Fibroblast of villous mesenchyme (primary cell): ENCODE data around the gene SNED1. TPM values are rescaled to one million over a fixed set of nuclear protein-coding genes. Genes with fewer than 3 reads are reported as not detected.

Source experiments
- DNase-seq: peaks from one replicate; pipeline ENCODE4 v3.0.0-alpha.2; 2010; ENCODE audit warnings: low read depth
- H3K4me3 ChIP-seq: 2 replicates; pipeline ENCODE4 v1.5.1; 2011; ENCODE audit warnings: low read depth, mild to moderate bottlenecking, low read length
- total RNA-seq: library from RNA; depleted of rRNA; stranded (reverse); fragments of >200 nt; gene quantifications from 2 replicates; pipeline ENCODE4 v1.2.3, GENCODE V29; 2012
- TF ChIP-seq, protein P1 (sequence below): IDR thresholded peaks from 2 replicates; pipeline ENCODE4 v1.5.1; 2012; ENCODE audit warnings: low read depth, mild to moderate bottlenecking, low read length; ENCODE audit not compliant: insufficient read depth

Gene SNED1
- total RNA-seq, 1 donor, result 6.5 TPM

DNA sequence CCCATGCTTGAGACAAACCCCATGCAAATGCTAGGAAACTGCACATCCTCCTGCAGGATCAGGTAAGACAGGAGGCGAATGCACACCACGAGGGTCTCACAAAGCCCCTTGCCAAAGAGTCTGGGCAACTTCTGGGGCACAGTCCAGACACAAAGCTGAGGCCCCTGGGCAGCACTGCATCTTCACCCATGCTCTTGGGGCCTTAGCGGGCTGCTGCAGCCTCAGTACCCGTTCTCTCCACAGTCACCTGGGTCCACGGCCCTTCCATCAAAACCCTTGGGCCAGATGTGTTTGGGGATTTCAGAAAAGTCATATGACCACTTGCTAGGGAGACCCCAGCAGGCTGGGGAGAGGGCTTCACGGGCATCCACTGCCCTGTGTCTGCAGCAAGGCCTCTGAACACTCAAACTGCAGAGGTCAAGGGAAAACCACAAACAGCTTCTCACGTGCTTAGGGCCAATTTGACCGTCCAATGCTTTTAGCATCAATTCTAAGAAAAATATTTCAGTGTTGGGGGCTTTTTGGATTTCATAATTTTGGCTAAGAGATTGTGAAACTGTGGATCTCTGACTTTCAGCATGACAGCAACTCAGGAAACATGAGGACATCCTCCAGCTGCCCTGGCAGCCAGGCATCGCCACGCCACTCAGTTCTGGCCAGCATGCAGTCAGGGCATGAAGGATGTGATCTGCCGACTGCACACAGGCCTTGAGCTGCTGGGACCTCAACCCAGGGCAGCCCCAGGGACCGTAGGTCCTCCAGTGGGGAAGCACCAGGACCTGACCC is 130.9 kb downstream of the SNED1 start:
- no peak overlapping the region for H3K4me3 ChIP-seq
- TF ChIP-seq, protein P1, sequence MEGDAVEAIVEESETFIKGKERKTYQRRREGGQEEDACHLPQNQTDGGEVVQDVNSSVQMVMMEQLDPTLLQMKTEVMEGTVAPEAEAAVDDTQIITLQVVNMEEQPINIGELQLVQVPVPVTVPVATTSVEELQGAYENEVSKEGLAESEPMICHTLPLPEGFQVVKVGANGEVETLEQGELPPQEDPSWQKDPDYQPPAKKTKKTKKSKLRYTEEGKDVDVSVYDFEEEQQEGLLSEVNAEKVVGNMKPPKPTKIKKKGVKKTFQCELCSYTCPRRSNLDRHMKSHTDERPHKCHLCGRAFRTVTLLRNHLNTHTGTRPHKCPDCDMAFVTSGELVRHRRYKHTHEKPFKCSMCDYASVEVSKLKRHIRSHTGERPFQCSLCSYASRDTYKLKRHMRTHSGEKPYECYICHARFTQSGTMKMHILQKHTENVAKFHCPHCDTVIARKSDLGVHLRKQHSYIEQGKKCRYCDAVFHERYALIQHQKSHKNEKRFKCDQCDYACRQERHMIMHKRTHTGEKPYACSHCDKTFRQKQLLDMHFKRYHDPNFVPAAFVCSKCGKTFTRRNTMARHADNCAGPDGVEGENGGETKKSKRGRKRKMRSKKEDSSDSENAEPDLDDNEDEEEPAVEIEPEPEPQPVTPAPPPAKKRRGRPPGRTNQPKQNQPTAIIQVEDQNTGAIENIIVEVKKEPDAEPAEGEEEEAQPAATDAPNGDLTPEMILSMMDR, result no peak
- no peak for DNase-seq

DNA sequence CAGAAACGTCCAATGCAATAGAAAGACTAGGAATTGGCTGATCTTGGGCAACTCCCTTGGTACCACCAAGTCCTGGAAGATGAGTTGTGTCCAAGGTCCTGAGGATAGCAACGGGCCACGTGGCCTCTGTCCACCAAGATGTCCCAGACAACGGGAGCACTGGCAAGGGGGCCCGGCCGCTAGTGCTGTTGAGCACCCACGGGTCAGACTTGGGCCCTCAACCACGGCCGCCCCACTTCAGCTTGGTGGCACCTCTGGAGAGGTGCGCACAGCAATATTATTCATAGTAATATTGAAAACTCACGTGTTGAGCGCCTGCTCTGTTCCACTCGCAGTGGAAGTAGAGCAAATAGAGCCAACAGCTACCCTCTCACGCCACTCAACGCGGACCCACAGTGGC is 131.9 kb downstream of the SNED1 start:
- no peak for DNase-seq
- TF ChIP-seq, protein P1, result no peak
- no peak overlapping the region for H3K4me3 ChIP-seq

DNA sequence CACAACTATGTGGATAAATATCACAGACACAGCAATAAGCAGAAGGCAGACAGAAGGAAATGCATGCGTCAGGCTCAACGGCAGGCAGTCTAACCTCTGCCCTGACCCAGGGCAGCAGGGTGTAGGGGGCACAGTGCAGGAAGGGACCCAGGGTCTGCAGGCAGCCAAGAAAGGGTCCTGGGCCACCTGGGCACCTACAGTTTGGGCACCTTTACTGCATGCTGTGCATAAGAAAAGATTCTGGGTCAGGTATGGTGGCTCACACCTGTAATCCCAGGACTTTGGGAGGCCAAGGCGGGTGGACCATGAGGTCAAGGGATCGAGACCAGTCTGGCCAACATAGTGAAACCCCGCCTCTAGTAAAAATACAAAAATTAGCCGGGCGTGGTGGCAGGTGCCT is 133.1 kb downstream of the SNED1 start:
- DNase-seq, result no peak
- TF ChIP-seq, protein P1, result no peak

DNA sequence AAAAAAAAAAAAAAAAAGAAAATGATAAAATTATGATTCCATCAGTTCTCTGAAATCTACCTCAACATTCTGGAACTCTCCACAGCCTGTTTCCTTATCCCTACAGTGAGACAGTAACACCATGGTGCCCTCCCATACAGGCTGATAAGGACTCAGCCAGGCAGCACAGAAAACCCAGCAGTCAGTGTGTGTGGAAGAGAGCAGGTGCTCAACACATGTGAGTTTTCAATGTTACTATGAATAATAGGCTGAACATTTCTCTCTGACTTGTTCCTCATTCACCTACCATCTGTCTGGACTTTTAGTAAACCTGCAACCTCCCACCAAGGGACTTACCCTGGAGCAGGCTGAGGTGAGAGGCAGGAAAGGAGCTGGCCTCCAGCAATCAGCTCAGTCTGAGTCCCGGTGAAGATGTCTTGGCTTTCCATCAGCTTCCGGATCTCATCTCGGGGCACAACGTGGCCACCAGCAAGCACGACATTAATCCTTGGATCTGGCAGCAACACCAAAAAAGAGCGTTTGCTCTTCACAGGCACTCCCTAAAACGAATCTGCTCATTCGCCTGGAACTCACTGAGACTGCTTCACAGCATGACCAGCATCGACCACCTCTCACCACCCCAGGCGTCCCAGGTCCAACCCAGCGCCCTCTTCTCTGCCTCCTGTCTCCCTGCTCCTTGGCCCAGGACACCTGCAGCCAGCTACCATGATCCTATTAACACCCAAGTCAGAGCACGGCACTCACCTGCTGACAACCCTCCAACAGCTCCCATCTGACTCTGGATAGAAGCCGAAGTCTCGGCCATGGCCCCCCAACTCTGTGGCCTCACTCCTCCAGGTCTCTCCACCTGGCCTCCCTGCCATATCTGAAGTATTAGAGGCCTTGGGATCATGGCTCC is 134.4 kb downstream of the SNED1 start:
- H3K4me3 ChIP-seq, result no peak overlapping the region
- no peak for DNase-seq
- TF ChIP-seq, protein P1, result no peak

More for the DNA sequence above, 133.1 kb downstream of the SNED1 start:
- H3K4me3 ChIP-seq, result no peak overlapping the region

DNA sequence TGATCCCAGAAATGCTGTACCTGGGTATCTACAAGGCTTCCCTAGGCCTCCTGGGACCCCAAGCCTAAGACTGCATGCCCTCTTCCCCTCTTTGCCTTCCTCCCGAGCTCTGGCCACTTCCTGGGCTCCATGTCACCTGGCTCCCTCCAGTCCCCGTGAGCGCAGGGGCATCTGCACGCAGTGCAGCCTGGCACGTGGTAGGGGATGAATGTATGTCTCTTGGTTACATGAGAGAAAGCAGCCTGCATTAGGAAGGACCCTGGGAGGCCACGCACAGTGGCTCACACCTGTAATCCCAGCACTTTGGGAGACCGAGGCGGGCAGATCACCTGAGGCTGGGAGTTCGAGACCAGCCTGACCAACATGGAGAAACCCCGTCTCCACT is 135.0 kb downstream of the SNED1 start:
- TF ChIP-seq, protein P1, result no peak
- H3K4me3 ChIP-seq, result no peak overlapping the region
- DNase-seq, result no peak

DNA sequence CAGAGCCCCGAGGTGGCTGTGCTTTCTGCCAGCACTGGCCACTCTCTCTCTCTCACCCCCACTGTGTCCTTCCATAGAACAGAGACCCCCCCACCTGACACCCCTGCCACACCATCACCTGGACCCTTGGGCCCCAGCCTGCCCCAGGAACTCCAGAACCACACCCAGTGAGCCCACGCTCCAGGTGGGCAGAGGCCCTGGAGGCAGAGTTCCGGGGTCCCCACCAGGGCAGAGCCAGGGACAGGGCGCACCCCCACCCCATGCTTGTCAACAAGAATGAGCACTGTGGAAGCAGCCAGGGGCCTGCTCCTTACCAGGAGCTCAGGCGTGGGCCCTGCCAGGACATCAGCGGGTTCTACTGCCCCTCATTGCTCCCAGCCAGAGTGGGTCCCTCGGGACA is 136.3 kb downstream of the SNED1 start:
- DNase-seq, result no peak
- TF ChIP-seq, protein P1, result no peak
- H3K4me3 ChIP-seq, result no peak overlapping the region
